Spleen (tissue), 7 donors: Measurements from ENCODE around the gene REEP3.

Experiments used
- POLR2A ChIP-seq, 3 donors: fragments of 450-650 bp; IDR thresholded peaks; one replicate each; pipeline ENCODE4 v1.5.1; 2017; ENCODE audit warnings: antibody characterized with exemption in 3 of 3, mild to moderate bottlenecking in 1 of 3
- POLR2AphosphoS5 ChIP-seq, 3 donors: sonication (generic); formaldehyde crosslinking; IDR thresholded peaks; one replicate each; pipeline ENCODE4 v1.5.1; 2017; ENCODE audit warnings: antibody characterized with exemption in 3 of 3
- TF ChIP-seq, protein P1 (sequence below), 11 experiments: fragments of 200-600 bp in 7 of 11; fragments of 450-650 bp in 4 of 11; sonication (generic) in 4 of 11; IDR thresholded peaks in 8 of 11; conservative IDR thresholded peaks in 3 of 11; 1 replicate in 7 of 11; 2 replicates in 4 of 11; pipeline versions ENCODE4 v1.4.0 to v1.8.0; 2016 to 2021; ENCODE audit warnings: antibody characterized with exemption in 11 of 11, inconsistent platforms in 4 of 11, mild to moderate bottlenecking in 1 of 11
- donor health status: DM: no; HTN: no; CAD: no; lungs with moderate emphysema.
- donor health status: DM: no; HTN: no; CAD: no.
- donor health status: DM: no; HTN: no; CAD: no.

DNA sequence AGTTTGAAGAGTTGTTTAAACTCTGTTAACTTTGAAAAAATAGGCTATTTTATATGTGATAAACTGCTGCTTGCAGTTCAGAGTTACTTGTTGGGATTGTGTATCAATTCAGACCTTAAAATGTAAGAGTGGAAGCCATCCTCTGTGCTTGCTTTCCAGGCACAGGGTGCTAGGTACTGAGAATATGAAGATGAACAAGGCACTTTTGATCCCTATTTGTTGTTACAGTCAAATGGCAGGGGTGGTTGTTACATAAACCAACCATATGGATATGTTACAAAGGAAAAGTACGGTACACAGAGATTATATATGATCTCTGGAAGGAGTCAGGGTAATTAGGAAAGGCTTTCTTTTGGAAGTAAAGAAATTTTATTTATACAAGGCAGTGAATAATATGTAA is 63.8 kb downstream of the REEP3 start:
- TF ChIP-seq, protein P1, sequence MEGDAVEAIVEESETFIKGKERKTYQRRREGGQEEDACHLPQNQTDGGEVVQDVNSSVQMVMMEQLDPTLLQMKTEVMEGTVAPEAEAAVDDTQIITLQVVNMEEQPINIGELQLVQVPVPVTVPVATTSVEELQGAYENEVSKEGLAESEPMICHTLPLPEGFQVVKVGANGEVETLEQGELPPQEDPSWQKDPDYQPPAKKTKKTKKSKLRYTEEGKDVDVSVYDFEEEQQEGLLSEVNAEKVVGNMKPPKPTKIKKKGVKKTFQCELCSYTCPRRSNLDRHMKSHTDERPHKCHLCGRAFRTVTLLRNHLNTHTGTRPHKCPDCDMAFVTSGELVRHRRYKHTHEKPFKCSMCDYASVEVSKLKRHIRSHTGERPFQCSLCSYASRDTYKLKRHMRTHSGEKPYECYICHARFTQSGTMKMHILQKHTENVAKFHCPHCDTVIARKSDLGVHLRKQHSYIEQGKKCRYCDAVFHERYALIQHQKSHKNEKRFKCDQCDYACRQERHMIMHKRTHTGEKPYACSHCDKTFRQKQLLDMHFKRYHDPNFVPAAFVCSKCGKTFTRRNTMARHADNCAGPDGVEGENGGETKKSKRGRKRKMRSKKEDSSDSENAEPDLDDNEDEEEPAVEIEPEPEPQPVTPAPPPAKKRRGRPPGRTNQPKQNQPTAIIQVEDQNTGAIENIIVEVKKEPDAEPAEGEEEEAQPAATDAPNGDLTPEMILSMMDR (IDR thresholded peaks at IDR 0.05 in 8 of 11, conservative IDR thresholded peaks at IDR 0.05 in 3 of 11): no peak
- no peak for TF ChIP-seq POLR2AphosphoS5 (IDR thresholded peaks at IDR 0.05)
- no peak for TF ChIP-seq POLR2A (IDR thresholded peaks at IDR 0.05)
